GM19452 (cell line): ENCODE data around the gene DNAJC27.

Experiments
- ATAC-seq: cut with Tn5 transposase; IDR thresholded peaks from one replicate; pipeline ENCODE4 v1.9.1; 2021; ENCODE audit not compliant: unreplicated experiment

The DNAJC27 gene

GRCh38 chr2:24926602-24927252 lies 45.0 kb downstream of the DNAJC27 start:
- ATAC-seq, result no peak

GRCh38 chr2:24926220-24926601 lies 45.5 kb downstream of the DNAJC27 start:
- ATAC-seq, result no peak

GRCh38 chr2:24925815-24926214 lies 45.9 kb downstream of the DNAJC27 start:
- ATAC-seq, result no peak

- ATAC-seq, result no peak
These were observed 47.0 kb downstream of the DNAJC27 start for GRCh38 chr2:24924732-24925131.

- ATAC-seq, result no peak
These were observed 47.5 kb downstream of the DNAJC27 start for GRCh38 chr2:24924266-24924665.

- no peak for ATAC-seq
These were observed 48.6 kb downstream of the DNAJC27 start for GRCh38 chr2:24923106-24923505.

- ATAC-seq, result no peak
These were observed 49.2 kb downstream of the DNAJC27 start for GRCh38 chr2:24922556-24922955.

- no peak for ATAC-seq
These were observed 50.8 kb downstream of the DNAJC27 start for GRCh38 chr2:24920809-24921441.

GRCh38 chr2:24920098-24920808 lies 51.5 kb downstream of the DNAJC27 start, which contains the start of gene ADCY3:
Gene ADCY3 (minus strand): TSS chr2:24920237. CDS start chr2:24918987, 1,250 bp downstream.
- peak; percentile 55 for ATAC-seq

GRCh38 chr2:24919506-24920097 lies 52.2 kb downstream of the DNAJC27 start:
- peak; percentile 11 for ATAC-seq

GRCh38 chr2:24919037-24919505 lies 52.7 kb downstream of the DNAJC27 start:
- ATAC-seq, result no peak

- ATAC-seq, result no peak
These were observed 53.3 kb downstream of the DNAJC27 start for GRCh38 chr2:24918326-24919036.

- no peak for ATAC-seq
These were observed 53.9 kb downstream of the DNAJC27 start for GRCh38 chr2:24917731-24918325.

GRCh38 chr2:24917086-24917485 lies 54.7 kb downstream of the DNAJC27 start:
- ATAC-seq, result no peak

GRCh38 chr2:24915796-24916195 lies 56.0 kb downstream of the DNAJC27 start:
- ATAC-seq, result no peak

- no peak for ATAC-seq
These were observed 56.6 kb downstream of the DNAJC27 start for GRCh38 chr2:24915175-24915574.

GRCh38 chr2:24914713-24915112 lies 57.0 kb downstream of the DNAJC27 start:
- no peak for ATAC-seq

GRCh38 chr2:24913911-24914310 lies 57.8 kb downstream of the DNAJC27 start:
- ATAC-seq, result no peak

- ATAC-seq, result no peak
These were observed 58.8 kb downstream of the DNAJC27 start for GRCh38 chr2:24912986-24913385.

GRCh38 chr2:24912523-24912922 lies 59.2 kb downstream of the DNAJC27 start:
- ATAC-seq, result no peak

GRCh38 chr2:24910245-24910644 lies 61.5 kb downstream of the DNAJC27 start:
- ATAC-seq, result no peak
